Measurements from ENCODE around the gene C16orf89. TPM values are rescaled to one million over a fixed set of nuclear protein-coding genes. Genes with fewer than 3 reads are reported as not detected.

Gene C16orf89
- total RNA-seq, 1 experiment from 2014 or later, result 1.8 TPM

GRCh38 chr16:5041600-5042133 lies 24.1 kb downstream of the C16orf89 start:
- Mint-ChIP-seq H3K27ac (no peak overlapping the region), H3K4me3 (no peak overlapping the region), H3K27me3 (ENCODE audit: low read depth) (peaks cover 10% of the 10 kb centered on the region), H3K9me3 (no peaks in the 10 kb centered on the region), H3K36me3 (no peaks in the 10 kb centered on the region), H3K4me1 (peaks cover 10% of the 10 kb centered on the region)
- DNase-seq (ENCODE audit: low spot score) (no peak), ATAC-seq (no peak)
- CTCF ChIA-PET, result interaction anchor here (0.6 to 2.5 kb wide), 3 partner anchors 15 to 17 kb away, joined by 3 to 10 read pairs (median 6); no protein-coding TSS in a partner anchor
- POLR2A ChIA-PET, result no interaction called here
- TF ChIP-seq NR1H2 (CRISPR knock-in tag; IDR thresholded peaks at IDR 0.05) (no peak), PRRX2 (CRISPR knock-in tag; IDR thresholded peaks at IDR 0.05) (no peak), NFYB (CRISPR knock-in tag; conservative IDR thresholded peaks at IDR 0.05; ENCODE audit: low read depth) (no peak), ZNF138 (CRISPR knock-in tag; conservative IDR thresholded peaks at IDR 0.05) (no peak), ZNF671 (CRISPR knock-in tag; IDR thresholded peaks at IDR 0.05) (no peak), NR3C1 (CRISPR knock-in tag; conservative IDR thresholded peaks at IDR 0.05; ENCODE audit: low read depth) (no peak), ARID4B (CRISPR knock-in tag; IDR thresholded peaks at IDR 0.05; ENCODE audit: borderline replicate concordance) (no peak), AR (CRISPR knock-in tag; IDR thresholded peaks at IDR 0.05) (no peak), NR2C2 (CRISPR knock-in tag; IDR thresholded peaks at IDR 0.05) (no peak), GABPB1 (CRISPR knock-in tag; IDR thresholded peaks at IDR 0.05) (no peak), ZNF423 (CRISPR knock-in tag; IDR thresholded peaks at IDR 0.05) (no peak), ZBTB21 (CRISPR knock-in tag; IDR thresholded peaks at IDR 0.05; ENCODE audit: borderline replicate concordance) (no peak), ATF3 (CRISPR knock-in tag; conservative IDR thresholded peaks at IDR 0.05) (no peak), ELF4 (CRISPR knock-in tag; IDR thresholded peaks at IDR 0.05; ENCODE audit: low read depth) (no peak)

GRCh38 chr16:5040451-5040850 lies 25.3 kb downstream of the C16orf89 start:
- POLR2A ChIA-PET, result no interaction called here
- no peak overlapping the region for H3K27ac Mint-ChIP-seq
- TF ChIP-seq HMGXB4 (CRISPR knock-in tag; IDR thresholded peaks at IDR 0.05), result no peak
- no peak for TF ChIP-seq RELA (CRISPR knock-in tag; IDR thresholded peaks at IDR 0.05; ENCODE audit: borderline replicate concordance)
- no peak for TF ChIP-seq CREM (CRISPR knock-in tag; IDR thresholded peaks at IDR 0.05)
- TF ChIP-seq SOX15 (CRISPR knock-in tag; IDR thresholded peaks at IDR 0.05), result no peak
- TF ChIP-seq ATF2 (CRISPR knock-in tag; IDR thresholded peaks at IDR 0.05; ENCODE audit: borderline replicate concordance, low read depth), result no peak
- TF ChIP-seq SMAD3 (CRISPR knock-in tag; IDR thresholded peaks at IDR 0.05; ENCODE audit: borderline replicate concordance), result no peak
- no peak for TF ChIP-seq E2F5 (CRISPR knock-in tag; IDR thresholded peaks at IDR 0.05)
- TF ChIP-seq ETV6 (CRISPR knock-in tag; IDR thresholded peaks at IDR 0.05), result no peak
- TF ChIP-seq E2F4 (CRISPR knock-in tag; IDR thresholded peaks at IDR 0.05; ENCODE audit: borderline replicate concordance, low read depth), result no peak

More at GRCh38 chr16:5040451-5040850, 25.3 kb downstream of the C16orf89 start:
- no peaks in the 10 kb centered on the region for H3K36me3 Mint-ChIP-seq
- no peak overlapping the region for H3K4me3 Mint-ChIP-seq
- DNase-seq (ENCODE audit: low spot score) (no peak), ATAC-seq (no peak)
- H3K9me3 Mint-ChIP-seq, result no peaks in the 10 kb centered on the region
- H3K4me1 Mint-ChIP-seq, result peaks cover 21% of the 10 kb centered on the region
- H3K27me3 Mint-ChIP-seq (ENCODE audit: low read depth), result peaks cover 10% of the 10 kb centered on the region
- CTCF ChIA-PET, result interaction anchor here (0.9 to 2.1 kb wide), 3 partner anchors 16 to 272 kb away, joined by 3 to 6 read pairs (median 4); no protein-coding TSS in a partner anchor

All from WTC11 (cell line).